ENCODE results near the gene C1orf122. TPM values are rescaled to one million over a fixed set of nuclear protein-coding genes. Genes with fewer than 3 reads are reported as not detected.

Gene C1orf122
- total and polyA plus RNA-seq, 10 of the 15 experiments (the other 5 are each of a cell fraction or from before 2014, with no cell fraction given): 1.6 to 35.8 (median 14.8) TPM

DNA sequence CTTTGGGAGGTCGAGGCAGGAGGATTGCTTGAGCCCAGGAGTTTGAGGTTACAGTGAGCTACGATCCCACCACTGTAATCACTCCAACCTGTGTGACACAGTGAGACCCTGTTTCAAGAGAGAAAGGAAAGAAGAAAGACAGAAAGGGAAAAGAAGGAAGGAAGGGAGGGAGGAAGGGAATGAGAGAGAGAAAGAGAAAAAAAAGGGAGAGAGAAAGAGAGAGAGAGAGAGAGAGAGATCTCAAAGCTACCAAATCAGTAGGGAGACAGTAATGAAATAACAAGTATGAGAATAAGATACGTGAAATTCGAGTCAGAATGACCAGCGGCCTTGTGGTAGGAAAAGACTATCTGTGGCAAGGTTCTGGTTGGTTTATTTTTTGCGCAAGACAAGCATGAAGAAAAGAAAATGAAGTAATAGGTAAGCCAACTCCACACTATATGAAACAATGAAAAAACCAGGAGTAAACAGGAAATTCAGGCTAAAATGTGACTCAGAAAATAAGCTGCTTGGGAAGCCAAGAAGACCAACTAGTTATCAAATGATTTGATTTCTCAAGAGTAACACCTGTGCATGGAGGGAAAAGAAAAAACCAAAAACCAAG is 42.9 kb downstream of the C1orf122 start:
- no peak overlapping the region for H3K4me3 ChIP-seq
- TF ChIP-seq MLLT1 (IDR thresholded peaks at IDR 0.05): no peak
- no peak for TF ChIP-seq KLF5 (IDR thresholded peaks at IDR 0.05; ENCODE audit: partially characterized antibody)
- no peak for TF ChIP-seq MYC (IDR thresholded peaks at IDR 0.05; ENCODE audit: insufficient read depth, insufficient read length, insufficient replicate concordance, low read length, severe bottlenecking)
- TF ChIP-seq TCF12 (IDR thresholded peaks at IDR 0.05; ENCODE audit: low read depth, low read length): no peak
- no peak for TF ChIP-seq ZNF207 (IDR thresholded peaks at IDR 0.05; ENCODE audit: borderline replicate concordance)
- TF ChIP-seq NKRF (conservative IDR thresholded peaks at IDR 0.05): no peak
- no peak for TF ChIP-seq SIN3A (IDR thresholded peaks at IDR 0.05; ENCODE audit: low read depth, low read length)
- no peak for TF ChIP-seq ASH2L (IDR thresholded peaks at IDR 0.05; ENCODE audit: borderline replicate concordance, low read depth)
- no peak for TF ChIP-seq CHD1 (IDR thresholded peaks at IDR 0.05; ENCODE audit: low read depth, low read length)
- no peak for TF ChIP-seq ATF2 (IDR thresholded peaks at IDR 0.05; ENCODE audit: low read length)
- no peak for TF ChIP-seq RBBP5 (conservative IDR thresholded peaks at IDR 0.05)
- TF ChIP-seq CREB1 (IDR thresholded peaks at IDR 0.05; ENCODE audit: low read depth): no peak
- no peak for TF ChIP-seq JUNB (IDR thresholded peaks at IDR 0.05)
- TF ChIP-seq ZNF274 (IDR thresholded peaks at IDR 0.05; ENCODE audit: insufficient read depth, insufficient read length): no peak
- TF ChIP-seq ATF3 (IDR thresholded peaks at IDR 0.05; ENCODE audit: borderline replicate concordance, extremely low read depth, low read depth, low read length): no peak
- TF ChIP-seq POU2F2 (IDR thresholded peaks at IDR 0.05; ENCODE audit: borderline replicate concordance, low read depth, low read length): no peak
- TF ChIP-seq ZSCAN29 (IDR thresholded peaks at IDR 0.05): no peak
- TF ChIP-seq ETV6 (conservative IDR thresholded peaks at IDR 0.05 in 1 of 2, IDR thresholded peaks at IDR 0.05 in 1 of 2; ENCODE audit: borderline replicate concordance in 1 of 2, low read depth in 1 of 2): no peak
- BruUV-seq (replicated peaks): no TSS peak
- peaks cover 0 to 8% of the 10 kb centered on the region in 2 experiments; a peak in 3 of 4 replicates for H3K36me3 ChIP-seq (ENCODE audit: control insufficient read depth in 2 of 2, insufficient read depth in 2 of 2, low read length in 1 of 2)
- intact Hi-C loops (cut with micrococcal nuclease; ENCODE audit: unreplicated experiment) (no loop called here), in situ Hi-C loops (cut with MboI) (no loop called here)
- no peak overlapping the region for H3K4me2 ChIP-seq (ENCODE audit: control insufficient read depth, insufficient read depth)
- no peaks in the 10 kb centered on the region for H4K20me1 ChIP-seq (ENCODE audit: control insufficient read depth, insufficient read depth)
- 87% methylated on average over 6 of the region's 6 CpGs for WGBS (ENCODE audit: insufficient coverage, insufficient replicate concordance, low lambda C conversion rate, missing lambda C conversion rate)
- H3K27me3 ChIP-seq (replicated peaks in 1 of 2; ENCODE audit: control insufficient read depth in 2 of 2, insufficient read depth in 2 of 2, low read length in 1 of 2): no peaks in the 10 kb centered on the region
- ChIA-PET SMC1A (ENCODE audit: uncharacterized antibody, unreplicated experiment) (interaction anchor here (0.6 to 1.8 kb wide), 8 partner anchors 8 to 245 kb away, joined by 3 to 5 read pairs (median 3); partner anchors contain the start of gene MTF1), CTCF (interaction anchor here (0.5 to 2.9 kb wide), 7 partner anchors 10 to 1115 kb away, joined by 3 to 18 read pairs (median 4); partner anchors contain the start of genes C1orf122, MTF1 and YRDC), POLR2A (interaction anchor here (0.6 to 2.2 kb wide), 6 partner anchors 8 to 165 kb away, joined by 3 to 13 read pairs (median 5); partner anchors contain the start of genes C1orf122, MTF1 and YRDC), RAD21 (ENCODE audit: unreplicated experiment) (interaction anchor here (2.3 kb wide), 1 partner anchor 9 kb away, joined by 12 read pairs; the partner anchor contains the start of gene MTF1)
- H3K9ac ChIP-seq (ENCODE audit: control insufficient read depth, insufficient read depth, low read length): no peak overlapping the region
- no peak overlapping the region for H3K27ac ChIP-seq (ENCODE audit: control insufficient read depth, insufficient read depth)
- ATAC-seq (no peak), DNase-seq (ENCODE audit: low read depth, low spot score) (no peak), FAIRE-seq (no peak)
- no peak overlapping the region for H2AFZ ChIP-seq (ENCODE audit: control insufficient read depth, low read depth, low read length)
- H3K9me3 ChIP-seq (replicated peaks; ENCODE audit: control insufficient read depth, insufficient read depth, low read length): no peaks in the 10 kb centered on the region
- peaks cover 59% of the 10 kb centered on the region for H3K79me2 ChIP-seq (ENCODE audit: control insufficient read depth, insufficient read depth, low read length)
- H3K4me1 ChIP-seq (ENCODE audit: control insufficient read depth, insufficient read depth, low read length): peaks cover 10% of the 10 kb centered on the region
